K562 (cell line): ENCODE data around the gene MSANTD1.

ENCODE experiments used
- HDAC2 ChIP-seq: fragments of 450-650 bp; IDR thresholded peaks from 2 replicates; pipeline ENCODE4 v1.6.1; 2016; ENCODE audit warnings: mild to moderate bottlenecking
- NBN ChIP-seq: fragments of 450-650 bp; IDR thresholded peaks from 2 replicates; pipeline ENCODE4 v1.6.1; 2016; ENCODE audit warnings: low read depth, mild to moderate bottlenecking
- NFRKB ChIP-seq: fragments of 450-650 bp; IDR thresholded peaks from 2 replicates; pipeline ENCODE4 v1.6.1; 2016; ENCODE audit warnings: low read depth
- POLR2A ChIP-seq: fragments of 450-650 bp; conservative IDR thresholded peaks from 2 replicates; pipeline ENCODE4 v1.6.1; 2016
- POLR2AphosphoS5 ChIP-seq: IDR thresholded peaks from 2 replicates; pipeline ENCODE4 v1.6.1; 2011; ENCODE audit warnings: mild to moderate bottlenecking, low read depth, low read length, moderate library complexity; ENCODE audit not compliant: control insufficient read depth, insufficient read depth
- POLR2H ChIP-seq: IDR thresholded peaks from 2 replicates; pipeline ENCODE4 v1.6.1; 2016; ENCODE audit warnings: missing genetic modification characterization, low read depth, mild to moderate bottlenecking, control low read depth, missing compliant biosample characterization, moderate library complexity
- RFX5 ChIP-seq: IDR thresholded peaks from 2 replicates; pipeline ENCODE4 v1.6.1; 2011; ENCODE audit warnings: low read depth, mild to moderate bottlenecking, improper control_type of control experiment, low read length
- TOE1 ChIP-seq, 2 experiments: fragments of 450-650 bp in 1 of 2; sonication (generic) in 1 of 2; formaldehyde crosslinking in 1 of 2; IDR thresholded peaks; 2 replicates each; pipeline versions ENCODE4 v1.7.1 to v1.8.0; 2016 to 2022; ENCODE audit warnings: borderline replicate concordance in 2 of 2, mild to moderate bottlenecking in 2 of 2, antibody characterized with exemption in 1 of 2, inconsistent platforms in 1 of 2, low read depth in 1 of 2, missing genetic modification reagents in 1 of 2, moderate library complexity in 1 of 2
- ZNF780A ChIP-seq: fragments of 250-450 bp; sonication (Bioruptor Pico); IDR thresholded peaks from 2 replicates; pipeline ENCODE4 v1.5.0; 2021; ENCODE audit warnings: mild to moderate bottlenecking
- TF ChIP-seq, protein P1 (sequence below): sonication (generic); formaldehyde crosslinking; IDR thresholded peaks from 2 replicates; pipeline ENCODE4 v1.8.0; 2022; ENCODE audit warnings: mild to moderate bottlenecking, missing genetic modification reagents
- TF ChIP-seq, protein P2 (sequence below): fragments of 450-650 bp; IDR thresholded peaks from 2 replicates; pipeline ENCODE4 v1.6.1; 2016
- TF ChIP-seq, protein P3 (sequence below), 3 experiments: IDR thresholded peaks in 2 of 3; conservative IDR thresholded peaks in 1 of 3; 2 replicates each; pipeline ENCODE4 v1.5.1; 2011 to 2012; ENCODE audit warnings: low read length in 3 of 3, mild to moderate bottlenecking in 3 of 3, control low read depth in 2 of 3, improper control_type of control experiment in 1 of 3, inconsistent platforms in 1 of 3, low read depth in 1 of 3, mixed read lengths in 1 of 3, moderate library complexity in 1 of 3; ENCODE audit not compliant: insufficient read depth in 2 of 3

DNA sequence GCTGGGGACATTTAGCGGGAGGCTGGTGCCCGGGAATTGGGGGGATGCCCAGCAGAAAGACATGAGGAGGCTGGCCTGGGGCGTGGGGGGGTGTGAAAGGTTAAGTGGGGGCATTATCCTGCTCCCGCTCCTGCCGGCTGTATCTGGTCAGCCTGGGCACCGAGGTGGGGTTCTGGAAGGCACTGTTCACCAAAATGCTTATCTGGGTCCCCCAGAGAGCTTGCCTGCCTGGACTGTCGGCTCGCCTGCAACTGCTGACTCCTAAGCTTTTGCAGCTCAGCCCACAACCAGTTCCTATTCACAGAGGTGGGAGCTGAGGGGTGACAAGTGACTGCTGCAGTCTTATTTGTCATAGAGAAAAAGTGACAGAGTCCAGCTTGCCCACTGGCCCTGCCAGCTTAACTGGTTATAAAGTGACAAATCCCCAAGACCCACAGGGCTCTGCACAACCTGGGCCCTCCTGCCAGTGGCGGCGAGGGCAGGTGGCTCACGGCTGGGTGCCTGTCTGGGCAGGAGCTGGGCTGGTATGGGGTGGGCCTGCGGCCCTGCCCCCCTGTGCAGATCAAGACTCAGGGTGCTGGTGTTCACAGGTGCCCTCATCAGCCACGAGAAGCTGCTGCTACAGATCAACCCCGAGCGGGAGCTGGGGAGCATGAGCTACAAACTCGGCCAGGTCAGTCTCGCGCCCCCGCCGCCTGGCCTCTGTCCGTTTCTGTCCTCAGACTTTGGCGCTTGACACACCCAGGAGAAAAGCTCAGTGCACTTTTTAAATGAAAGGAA, 23.7 kb upstream of the MSANTD1 start:
- TF ChIP-seq POLR2H (tag) (no peak), ZNF780A (CRISPR knock-in tag) (no peak), POLR2AphosphoS5 (no peak), RFX5 (no peak), NFRKB (no peak), POLR2A (no peak), NBN (no peak), HDAC2 (no peak), TOE1 (IDR thresholded peaks at IDR 0.05; ENCODE audit: borderline replicate concordance) (no peak), TOE1 (CRISPR knock-in tag; IDR thresholded peaks at IDR 0.05; ENCODE audit: borderline replicate concordance, low read depth) (no peak)
- TF ChIP-seq, protein P1, sequence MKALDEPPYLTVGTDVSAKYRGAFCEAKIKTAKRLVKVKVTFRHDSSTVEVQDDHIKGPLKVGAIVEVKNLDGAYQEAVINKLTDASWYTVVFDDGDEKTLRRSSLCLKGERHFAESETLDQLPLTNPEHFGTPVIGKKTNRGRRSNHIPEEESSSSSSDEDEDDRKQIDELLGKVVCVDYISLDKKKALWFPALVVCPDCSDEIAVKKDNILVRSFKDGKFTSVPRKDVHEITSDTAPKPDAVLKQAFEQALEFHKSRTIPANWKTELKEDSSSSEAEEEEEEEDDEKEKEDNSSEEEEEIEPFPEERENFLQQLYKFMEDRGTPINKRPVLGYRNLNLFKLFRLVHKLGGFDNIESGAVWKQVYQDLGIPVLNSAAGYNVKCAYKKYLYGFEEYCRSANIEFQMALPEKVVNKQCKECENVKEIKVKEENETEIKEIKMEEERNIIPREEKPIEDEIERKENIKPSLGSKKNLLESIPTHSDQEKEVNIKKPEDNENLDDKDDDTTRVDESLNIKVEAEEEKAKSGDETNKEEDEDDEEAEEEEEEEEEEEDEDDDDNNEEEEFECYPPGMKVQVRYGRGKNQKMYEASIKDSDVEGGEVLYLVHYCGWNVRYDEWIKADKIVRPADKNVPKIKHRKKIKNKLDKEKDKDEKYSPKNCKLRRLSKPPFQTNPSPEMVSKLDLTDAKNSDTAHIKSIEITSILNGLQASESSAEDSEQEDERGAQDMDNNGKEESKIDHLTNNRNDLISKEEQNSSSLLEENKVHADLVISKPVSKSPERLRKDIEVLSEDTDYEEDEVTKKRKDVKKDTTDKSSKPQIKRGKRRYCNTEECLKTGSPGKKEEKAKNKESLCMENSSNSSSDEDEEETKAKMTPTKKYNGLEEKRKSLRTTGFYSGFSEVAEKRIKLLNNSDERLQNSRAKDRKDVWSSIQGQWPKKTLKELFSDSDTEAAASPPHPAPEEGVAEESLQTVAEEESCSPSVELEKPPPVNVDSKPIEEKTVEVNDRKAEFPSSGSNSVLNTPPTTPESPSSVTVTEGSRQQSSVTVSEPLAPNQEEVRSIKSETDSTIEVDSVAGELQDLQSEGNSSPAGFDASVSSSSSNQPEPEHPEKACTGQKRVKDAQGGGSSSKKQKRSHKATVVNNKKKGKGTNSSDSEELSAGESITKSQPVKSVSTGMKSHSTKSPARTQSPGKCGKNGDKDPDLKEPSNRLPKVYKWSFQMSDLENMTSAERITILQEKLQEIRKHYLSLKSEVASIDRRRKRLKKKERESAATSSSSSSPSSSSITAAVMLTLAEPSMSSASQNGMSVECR (CRISPR knock-in tag): no peak
- TF ChIP-seq, protein P2, sequence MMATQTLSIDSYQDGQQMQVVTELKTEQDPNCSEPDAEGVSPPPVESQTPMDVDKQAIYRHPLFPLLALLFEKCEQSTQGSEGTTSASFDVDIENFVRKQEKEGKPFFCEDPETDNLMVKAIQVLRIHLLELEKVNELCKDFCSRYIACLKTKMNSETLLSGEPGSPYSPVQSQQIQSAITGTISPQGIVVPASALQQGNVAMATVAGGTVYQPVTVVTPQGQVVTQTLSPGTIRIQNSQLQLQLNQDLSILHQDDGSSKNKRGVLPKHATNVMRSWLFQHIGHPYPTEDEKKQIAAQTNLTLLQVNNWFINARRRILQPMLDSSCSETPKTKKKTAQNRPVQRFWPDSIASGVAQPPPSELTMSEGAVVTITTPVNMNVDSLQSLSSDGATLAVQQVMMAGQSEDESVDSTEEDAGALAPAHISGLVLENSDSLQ: no peak
- TF ChIP-seq, protein P3, sequence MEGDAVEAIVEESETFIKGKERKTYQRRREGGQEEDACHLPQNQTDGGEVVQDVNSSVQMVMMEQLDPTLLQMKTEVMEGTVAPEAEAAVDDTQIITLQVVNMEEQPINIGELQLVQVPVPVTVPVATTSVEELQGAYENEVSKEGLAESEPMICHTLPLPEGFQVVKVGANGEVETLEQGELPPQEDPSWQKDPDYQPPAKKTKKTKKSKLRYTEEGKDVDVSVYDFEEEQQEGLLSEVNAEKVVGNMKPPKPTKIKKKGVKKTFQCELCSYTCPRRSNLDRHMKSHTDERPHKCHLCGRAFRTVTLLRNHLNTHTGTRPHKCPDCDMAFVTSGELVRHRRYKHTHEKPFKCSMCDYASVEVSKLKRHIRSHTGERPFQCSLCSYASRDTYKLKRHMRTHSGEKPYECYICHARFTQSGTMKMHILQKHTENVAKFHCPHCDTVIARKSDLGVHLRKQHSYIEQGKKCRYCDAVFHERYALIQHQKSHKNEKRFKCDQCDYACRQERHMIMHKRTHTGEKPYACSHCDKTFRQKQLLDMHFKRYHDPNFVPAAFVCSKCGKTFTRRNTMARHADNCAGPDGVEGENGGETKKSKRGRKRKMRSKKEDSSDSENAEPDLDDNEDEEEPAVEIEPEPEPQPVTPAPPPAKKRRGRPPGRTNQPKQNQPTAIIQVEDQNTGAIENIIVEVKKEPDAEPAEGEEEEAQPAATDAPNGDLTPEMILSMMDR (IDR thresholded peaks at IDR 0.05 in 2 of 3, conservative IDR thresholded peaks at IDR 0.05 in 1 of 3; ENCODE audit: insufficient read depth in 2 of 3, low read depth in 1 of 3, low read length in 3 of 3): no peak
